WTC11 (cell line): ENCODE measurements around the gene HOMER2. TPM values are rescaled to one million over a fixed set of nuclear protein-coding genes. Genes with fewer than 3 reads are reported as not detected.

Experiments used
- ATAC-seq: fragments of 200-7000 bp; cut with Tn5 transposase; 2 replicates; pipeline ENCODE4 v1.10.0; 2021; ENCODE audit warnings: mild to moderate bottlenecking, moderate library complexity
- CTCF ChIA-PET: fragments of 300-600 bp; sonication (Branson Sonifier 250); formaldehyde crosslinking; loops from one replicate; lab custom pipeline; 2021; ENCODE audit warnings: antibody characterized with exemption; lab: Charles Lee
- POLR2A ChIA-PET: fragments of 350-600 bp; sonication (Branson Sonifier 250); formaldehyde crosslinking; loops from one replicate; lab custom pipeline; 2021; ENCODE audit warnings: antibody characterized with exemption; lab: Charles Lee
- DNase-seq: peaks from one replicate; pipeline ENCODE4 v3.0.0; 2021; ENCODE audit warnings: low spot score
- H3K27ac Mint-ChIP-seq: 2 replicates; pipeline ENCODE4 v1.8.0; 2021; ENCODE audit warnings: mixed read lengths
- H3K27me3 Mint-ChIP-seq: 2 replicates; pipeline ENCODE4 v1.8.0; 2021; ENCODE audit warnings: low read depth, mild to moderate bottlenecking, moderate library complexity, mixed read lengths
- H3K36me3 Mint-ChIP-seq: 2 replicates; pipeline ENCODE4 v1.8.0; 2021; ENCODE audit warnings: mixed read lengths
- H3K4me1 Mint-ChIP-seq: 2 replicates; pipeline ENCODE4 v1.8.0; 2022; ENCODE audit warnings: mixed read lengths
- H3K4me3 Mint-ChIP-seq: 2 replicates; pipeline ENCODE4 v1.8.0; 2021; ENCODE audit warnings: mild to moderate bottlenecking, moderate library complexity, mixed read lengths
- H3K9me3 Mint-ChIP-seq: 2 replicates; pipeline ENCODE4 v1.8.0; 2021; ENCODE audit warnings: mixed read lengths
- AR ChIP-seq: fragments of 250-450 bp; sonication (Bioruptor Pico); IDR thresholded peaks from 2 replicates; pipeline ENCODE4 v1.9.0; 2021; ENCODE audit warnings: mild to moderate bottlenecking
- ATF3 ChIP-seq: sonication (generic); formaldehyde crosslinking; conservative IDR thresholded peaks from 2 replicates; pipeline ENCODE4 v1.8.1; 2022; ENCODE audit warnings: mild to moderate bottlenecking, missing genetic modification reagents
- FOXP1 ChIP-seq: sonication (generic); formaldehyde crosslinking; IDR thresholded peaks from 2 replicates; pipeline ENCODE4 v1.8.0; 2022; ENCODE audit warnings: missing genetic modification reagents, mild to moderate bottlenecking, moderate library complexity, borderline replicate concordance
- GABPB1 ChIP-seq: sonication (generic); formaldehyde crosslinking; IDR thresholded peaks from 2 replicates; pipeline ENCODE4 v1.8.1; 2023; ENCODE audit warnings: mild to moderate bottlenecking, missing genetic modification reagents
- GRHL2 ChIP-seq: fragments of 250-450 bp; sonication (Bioruptor Pico); IDR thresholded peaks from 2 replicates; pipeline ENCODE4 v1.8.0; 2022; ENCODE audit warnings: mild to moderate bottlenecking, moderate library complexity; ENCODE audit not compliant: insufficient replicate concordance, severe bottlenecking
- HMGA2 ChIP-seq: fragments of 250-450 bp; sonication (Bioruptor Pico); IDR thresholded peaks from 2 replicates; pipeline ENCODE4 v1.4.0; 2021; ENCODE audit warnings: mild to moderate bottlenecking, moderate library complexity
- HMGXB4 ChIP-seq: sonication (generic); formaldehyde crosslinking; IDR thresholded peaks from 2 replicates; pipeline ENCODE4 v1.8.1; 2023; ENCODE audit warnings: mild to moderate bottlenecking, moderate library complexity, missing genetic modification reagents
- MLX ChIP-seq: sonication (generic); formaldehyde crosslinking; IDR thresholded peaks from 2 replicates; pipeline ENCODE4 v1.8.1; 2023; ENCODE audit warnings: mild to moderate bottlenecking, missing genetic modification reagents, moderate library complexity
- SOX15 ChIP-seq: fragments of 250-450 bp; sonication (Bioruptor Pico); IDR thresholded peaks from 2 replicates; pipeline ENCODE4 v1.9.0; 2021; ENCODE audit warnings: mild to moderate bottlenecking
- TEAD4 ChIP-seq: sonication (generic); formaldehyde crosslinking; IDR thresholded peaks from 2 replicates; pipeline ENCODE4 v1.8.0; 2022; ENCODE audit warnings: mild to moderate bottlenecking, missing genetic modification reagents
- TP53 ChIP-seq: sonication (generic); formaldehyde crosslinking; IDR thresholded peaks from 2 replicates; pipeline ENCODE4 v1.8.1; 2023; ENCODE audit warnings: mild to moderate bottlenecking, missing genetic modification reagents
- ZMAT4 ChIP-seq: fragments of 250-450 bp; sonication (Bioruptor Pico); IDR thresholded peaks from 2 replicates; pipeline ENCODE4 v1.9.0; 2021; ENCODE audit warnings: mild to moderate bottlenecking
- ZNF138 ChIP-seq: sonication (generic); formaldehyde crosslinking; conservative IDR thresholded peaks from 2 replicates; pipeline ENCODE4 v1.8.1; 2022; ENCODE audit warnings: mild to moderate bottlenecking, moderate library complexity, missing genetic modification reagents
- ZNF512 ChIP-seq: sonication (generic); formaldehyde crosslinking; IDR thresholded peaks from 2 replicates; pipeline ENCODE4 v1.8.1; 2022; ENCODE audit warnings: missing genetic modification reagents, borderline replicate concordance
- total RNA-seq: library from RNA; stranded (reverse); gene quantifications from 3 replicates; pipeline ENCODE4 v1.2.3, GENCODE V29; 2021

The HOMER2 gene
- total RNA-seq, 1 experiment from 2014 or later, result 17.4 TPM

GRCh38 chr15:82874961-82875360, 77.6 kb downstream of the HOMER2 start (continued):
- TF ChIP-seq HMGXB4 (CRISPR knock-in tag), result no peak
- TF ChIP-seq ZMAT4, result no peak
- TF ChIP-seq TP53 (CRISPR knock-in tag), result no peak
- TF ChIP-seq, all 79 proteins: peak for 0

GRCh38 chr15:82874267-82874666, 78.3 kb downstream of the HOMER2 start:
- ATAC-seq, result no peak
- CTCF ChIA-PET, result no interaction called here
- no peaks in the 10 kb centered on the region for H3K9me3 Mint-ChIP-seq
- H3K4me1 Mint-ChIP-seq, result no peaks in the 10 kb centered on the region
- no peak overlapping the region for H3K27ac Mint-ChIP-seq
- TF ChIP-seq HMGXB4 (CRISPR knock-in tag), result no peak
- TF ChIP-seq ATF3 (CRISPR knock-in tag), result no peak
- TF ChIP-seq GABPB1 (CRISPR knock-in tag), result no peak
- no peak for TF ChIP-seq SOX15
- no peak for TF ChIP-seq AR (CRISPR knock-in tag)
- no peak for TF ChIP-seq MLX (CRISPR knock-in tag)
- no peak for TF ChIP-seq TEAD4 (CRISPR knock-in tag)
- TF ChIP-seq ZNF138 (CRISPR knock-in tag), result no peak
- TF ChIP-seq ZNF512 (CRISPR knock-in tag), result no peak
- TF ChIP-seq FOXP1 (CRISPR knock-in tag), result no peak
- no peak for TF ChIP-seq GRHL2 (CRISPR knock-in tag)
- TF ChIP-seq HMGA2 (CRISPR knock-in tag), result no peak
- TF ChIP-seq, all 79 proteins: peak for 0
- H3K27me3 Mint-ChIP-seq, result no peaks in the 10 kb centered on the region
- H3K4me3 Mint-ChIP-seq, result no peak overlapping the region
- no peak for DNase-seq
- POLR2A ChIA-PET, result no interaction called here
- no peaks in the 10 kb centered on the region for H3K36me3 Mint-ChIP-seq
